HG03558 (cell line): ENCODE results near the gene IFFO2.

Experiments
- ATAC-seq: cut with Tn5 transposase; IDR thresholded peaks from one replicate; pipeline ENCODE4 v1.9.1; 2021; ENCODE audit warnings: moderate number of reproducible peaks; ENCODE audit not compliant: unreplicated experiment; ENCODE audit errors: extremely low read depth

IFFO2 gene

GRCh38 chr1:18956193-18957135 lies at the start of gene IFFO2:
IFFO2 (minus strand) TSS chr1:18956676; CDS start chr1:18956332, 344 bp downstream.
- peak; percentile 41 for ATAC-seq

- ATAC-seq = no peak
Measured at GRCh38 chr1:19006000-19006399, 49.5 kb upstream of the IFFO2 start.

- ATAC-seq = no peak
Measured at GRCh38 chr1:19003371-19004290, 47.2 kb upstream of the IFFO2 start.

GRCh38 chr1:19000065-19000464 lies 43.6 kb upstream of the IFFO2 start:
- no peak for ATAC-seq

GRCh38 chr1:18999359-18999758 lies 42.9 kb upstream of the IFFO2 start:
- ATAC-seq = no peak

- ATAC-seq = no peak
Measured at GRCh38 chr1:18998016-18998724, 41.7 kb upstream of the IFFO2 start.

- ATAC-seq = no peak
Measured at GRCh38 chr1:18997508-18997907, 41.0 kb upstream of the IFFO2 start.

GRCh38 chr1:18996548-18997177 lies 40.2 kb upstream of the IFFO2 start:
- no peak for ATAC-seq

- no peak for ATAC-seq
Measured at GRCh38 chr1:18994381-18994780, 37.9 kb upstream of the IFFO2 start.

GRCh38 chr1:18992646-18993045 lies 36.2 kb upstream of the IFFO2 start:
- no peak for ATAC-seq

GRCh38 chr1:18991585-18991984 lies 35.1 kb upstream of the IFFO2 start:
- no peak for ATAC-seq

GRCh38 chr1:18989896-18990295 lies 33.4 kb upstream of the IFFO2 start:
- no peak for ATAC-seq

GRCh38 chr1:18989176-18989799 lies 32.8 kb upstream of the IFFO2 start:
- no peak for ATAC-seq

- ATAC-seq = no peak
Measured at GRCh38 chr1:18981242-18981641, 24.8 kb upstream of the IFFO2 start.

GRCh38 chr1:18978706-18979105 lies 22.2 kb upstream of the IFFO2 start:
- no peak for ATAC-seq

- ATAC-seq = no peak
Measured at GRCh38 chr1:18977428-18977827, 21.0 kb upstream of the IFFO2 start.

GRCh38 chr1:18976096-18976495 lies 19.6 kb upstream of the IFFO2 start:
- ATAC-seq = no peak

GRCh38 chr1:18974606-18975005 lies 18.1 kb upstream of the IFFO2 start:
- no peak for ATAC-seq

- no peak for ATAC-seq
Measured at GRCh38 chr1:18974005-18974404, 17.5 kb upstream of the IFFO2 start.
